SK-N-SH treated with all-trans-retinoic acid at 6 μM for 48 hours (cell line): Measurements from ENCODE around the gene ATP1A2.

Source experiments
- ARNTL ChIP-seq: fragments of 450-650 bp; formaldehyde crosslinking; IDR thresholded peaks from 2 replicates; pipeline ENCODE4 v1.5.0; 2020; ENCODE audit warnings: low read depth, mild to moderate bottlenecking, moderate library complexity, borderline replicate concordance
- CREB5 ChIP-seq: fragments of 250-450 bp; sonication (Bioruptor Pico); IDR thresholded peaks from 2 replicates; pipeline ENCODE4 v1.5.1; 2020; ENCODE audit warnings: low read depth, mild to moderate bottlenecking, moderate library complexity
- POU6F1 ChIP-seq: fragments of 250-450 bp; sonication (Bioruptor Pico); IDR thresholded peaks from 2 replicates; pipeline ENCODE4 v1.8.0; 2021; ENCODE audit warnings: low read depth, mild to moderate bottlenecking, moderate library complexity, borderline replicate concordance
- TOX ChIP-seq: fragments of 250-450 bp; sonication (Bioruptor Pico); IDR thresholded peaks from 2 replicates; pipeline ENCODE4 v1.8.0; 2021; ENCODE audit warnings: mild to moderate bottlenecking, moderate library complexity, borderline replicate concordance
- ZNF70 ChIP-seq: fragments of 450-650 bp; formaldehyde crosslinking; IDR thresholded peaks from 2 replicates; pipeline ENCODE4 v1.5.0; 2020; ENCODE audit warnings: mild to moderate bottlenecking, moderate library complexity

- TF ChIP-seq POU6F1 (CRISPR knock-in tag) = no peak
- TF ChIP-seq CREB5 = no peak
- TF ChIP-seq TOX (CRISPR knock-in tag) = no peak
- TF ChIP-seq ZNF70 (CRISPR knock-in tag) = no peak
- TF ChIP-seq ARNTL = no peak
Measured at GRCh38 chr1:160078512-160079195, 36.9 kb upstream of the ATP1A2 start.
